ACHN (cell line): ENCODE data around the gene APLN.

Experiments
- DNase-seq: peaks from one replicate; pipeline ENCODE4 v3.0.0-alpha.2; 2015
- in situ Hi-C: cut with HindIII; loops from 2 replicates; pipeline ENCODE4 v1.10.0; 2017; ENCODE audit warnings: low sequenced_read_pairs, low pct_ligation_motif_present, low pct_unique_long_range_greater_than_20kb

Gene APLN

GRCh38 chrX:129647418-129648410, 7.0 kb downstream of the APLN start:
- in situ Hi-C loops, result no loop called here
- no peak for DNase-seq

- no peak for DNase-seq
- in situ Hi-C loops, result no loop called here
These were observed 8.0 kb downstream of the APLN start for GRCh38 chrX:129646566-129647417.

- no peak for DNase-seq
- in situ Hi-C loops, result no loop called here
These were observed 12.1 kb downstream of the APLN start for GRCh38 chrX:129642641-129643040.

GRCh38 chrX:129641941-129642340, 12.8 kb downstream of the APLN start:
- in situ Hi-C loops, result no loop called here
- DNase-seq, result peak; percentile 6

- in situ Hi-C loops, result no loop called here
- DNase-seq, result no peak
These were observed 13.3 kb downstream of the APLN start for GRCh38 chrX:129641469-129641868.

GRCh38 chrX:129640737-129641136, 14.0 kb downstream of the APLN start:
- DNase-seq, result no peak
- in situ Hi-C loops, result no loop called here

GRCh38 chrX:129638917-129639316, 15.8 kb downstream of the APLN start:
- in situ Hi-C loops, result no loop called here
- DNase-seq, result no peak

GRCh38 chrX:129637217-129638109, 17.3 kb downstream of the APLN start:
- in situ Hi-C loops, result no loop called here
- peak; percentile 41 for DNase-seq

GRCh38 chrX:129636175-129636681, 18.5 kb downstream of the APLN start:
- in situ Hi-C loops, result no loop called here
- no peak for DNase-seq

- DNase-seq, result no peak
- in situ Hi-C loops, result no loop called here
These were observed 20.2 kb downstream of the APLN start for GRCh38 chrX:129634541-129634940.

GRCh38 chrX:129632443-129632842, 22.3 kb downstream of the APLN start:
- DNase-seq, result no peak
- in situ Hi-C loops, result no loop called here

GRCh38 chrX:129631849-129632248, 22.9 kb downstream of the APLN start:
- in situ Hi-C loops, result no loop called here

GRCh38 chrX:129629837-129630236, 24.9 kb downstream of the APLN start:
- in situ Hi-C loops, result no loop called here

More at GRCh38 chrX:129631849-129632248, 22.9 kb downstream of the APLN start:
- DNase-seq, result no peak

GRCh38 chrX:129626026-129626425, 28.7 kb downstream of the APLN start:
- no peak for DNase-seq
- in situ Hi-C loops, result no loop called here

More at GRCh38 chrX:129629837-129630236, 24.9 kb downstream of the APLN start:
- no peak for DNase-seq

- no peak for DNase-seq
- in situ Hi-C loops, result no loop called here
These were observed 31.9 kb downstream of the APLN start for GRCh38 chrX:129622757-129623301.

GRCh38 chrX:129618997-129619396, 35.8 kb downstream of the APLN start:
- in situ Hi-C loops, result no loop called here
- DNase-seq, result no peak

- in situ Hi-C loops, result no loop called here
- no peak for DNase-seq
These were observed 37.3 kb downstream of the APLN start for GRCh38 chrX:129617420-129617819.
